ENCODE data around the gene SGCA. TPM values are rescaled to one million over a fixed set of nuclear protein-coding genes. Genes with fewer than 3 reads are reported as not detected.

Gene SGCA
- total and polyA plus RNA-seq, 2 donors (not counting 3 experiments of a cell fraction or from before 2014, with no cell fraction given), result not detected

- H3K36me3 ChIP-seq (ENCODE audit: control insufficient read depth in 2 of 2, extremely low read depth in 1 of 2, insufficient read depth in 2 of 2, low read length in 2 of 2), result no peaks in the 10 kb centered on the region
- CTCF ChIA-PET, result interaction anchor here (0.6 to 2.2 kb wide), 8 partner anchors 9 to 213 kb away, joined by 3 to 10 read pairs (median 4); no protein-coding TSS in a partner anchor
- no peak overlapping the region for H3K4me3 ChIP-seq (replicated peaks in 1 of 3; ENCODE audit: insufficient read depth in 1 of 3, low read depth in 1 of 3, low read length in 3 of 3)
- DNase-seq (ENCODE audit: low read depth, low spot score) (no peak), FAIRE-seq (no peak)
- dilution Hi-C loops (cut with MboI; ENCODE audit: extremely low pct_ligation_motif_present, low sequenced_read_pairs) (no loop called here), intact Hi-C loops (cut with micrococcal nuclease) (no loop called here)
- H3K9me3 ChIP-seq (replicated peaks; ENCODE audit: control insufficient read depth, insufficient read depth, low read length), result no peaks in the 10 kb centered on the region
- TF ChIP-seq, protein P1, sequence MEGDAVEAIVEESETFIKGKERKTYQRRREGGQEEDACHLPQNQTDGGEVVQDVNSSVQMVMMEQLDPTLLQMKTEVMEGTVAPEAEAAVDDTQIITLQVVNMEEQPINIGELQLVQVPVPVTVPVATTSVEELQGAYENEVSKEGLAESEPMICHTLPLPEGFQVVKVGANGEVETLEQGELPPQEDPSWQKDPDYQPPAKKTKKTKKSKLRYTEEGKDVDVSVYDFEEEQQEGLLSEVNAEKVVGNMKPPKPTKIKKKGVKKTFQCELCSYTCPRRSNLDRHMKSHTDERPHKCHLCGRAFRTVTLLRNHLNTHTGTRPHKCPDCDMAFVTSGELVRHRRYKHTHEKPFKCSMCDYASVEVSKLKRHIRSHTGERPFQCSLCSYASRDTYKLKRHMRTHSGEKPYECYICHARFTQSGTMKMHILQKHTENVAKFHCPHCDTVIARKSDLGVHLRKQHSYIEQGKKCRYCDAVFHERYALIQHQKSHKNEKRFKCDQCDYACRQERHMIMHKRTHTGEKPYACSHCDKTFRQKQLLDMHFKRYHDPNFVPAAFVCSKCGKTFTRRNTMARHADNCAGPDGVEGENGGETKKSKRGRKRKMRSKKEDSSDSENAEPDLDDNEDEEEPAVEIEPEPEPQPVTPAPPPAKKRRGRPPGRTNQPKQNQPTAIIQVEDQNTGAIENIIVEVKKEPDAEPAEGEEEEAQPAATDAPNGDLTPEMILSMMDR (IDR thresholded peaks at IDR 0.05; ENCODE audit: extremely low read depth in 1 of 2, insufficient read depth in 1 of 2, low read depth in 1 of 2, low read length in 2 of 2), result no peak
- TF ChIP-seq EZH2 (IDR thresholded peaks at IDR 0.05; ENCODE audit: borderline replicate concordance, low read depth, low read length, severe bottlenecking) (no peak), MYC (IDR thresholded peaks at IDR 0.05; ENCODE audit: low read depth, low read length) (no peak), JUN (IDR thresholded peaks at IDR 0.05; ENCODE audit: borderline replicate concordance, insufficient read depth, insufficient read length, low read depth) (no peak), POLR2AphosphoS5 (IDR thresholded peaks at IDR 0.05; ENCODE audit: insufficient read depth, low read depth, low read length) (no peak), MAX (IDR thresholded peaks at IDR 0.05; ENCODE audit: insufficient read depth, insufficient read length) (no peak), FOS (IDR thresholded peaks at IDR 0.05; ENCODE audit: borderline replicate concordance, insufficient read depth, low read length) (no peak), POLR2A (IDR thresholded peaks at IDR 0.05; ENCODE audit: low read depth, low read length) (no peak), GATA2 (IDR thresholded peaks at IDR 0.05; ENCODE audit: insufficient read depth, insufficient read length, low read depth, low read length) (no peak)
- no peak overlapping the region for H3K9ac ChIP-seq (replicated peaks; ENCODE audit: extremely low read depth, insufficient read depth, low read length)
- POLR2A ChIA-PET, result no interaction called here
- H4K20me1 ChIP-seq (replicated peaks; ENCODE audit: control insufficient read depth, extremely low read depth, insufficient read depth, low read length), result no peaks in the 10 kb centered on the region
- BruUV-seq (replicated peaks), result no TSS peak
- no peaks in the 10 kb centered on the region for H3K9me1 ChIP-seq (replicated peaks; ENCODE audit: control insufficient read depth, extremely low read depth, insufficient read depth, low read length)
- H3K4me2 ChIP-seq (ENCODE audit: insufficient read depth, low read length), result no peak overlapping the region
- peaks cover 13 to 36% of the 10 kb centered on the region in 2 experiments for H3K27me3 ChIP-seq (ENCODE audit: control insufficient read depth in 2 of 2, insufficient read depth in 2 of 2, low read length in 2 of 2)
- H3K79me2 ChIP-seq (ENCODE audit: control insufficient read depth, insufficient read depth, low read length), result no peaks in the 10 kb centered on the region
- H2AFZ ChIP-seq (ENCODE audit: low read depth, low read length), result no peak overlapping the region
- H3K27ac ChIP-seq (ENCODE audit: insufficient read depth, low read depth, low read length), result no peak overlapping the region
- H3K4me1 ChIP-seq (ENCODE audit: control insufficient read depth, extremely low read depth, insufficient read depth, low read length), result no peaks in the 10 kb centered on the region
Observed at GRCh38 chr17:50221864-50222545, 56.2 kb downstream of the SGCA start.

Measured in endothelial cell of umbilical vein (primary cell).